Measurements from ENCODE around the gene SLC16A5. TPM values are rescaled to one million over a fixed set of nuclear protein-coding genes. Genes with fewer than 3 reads are reported as not detected.
"Not testable (repeated sequence)": the region's sequence is repeated elsewhere in the genome, so short reads cannot be mapped to it uniquely, and the experiment has no call there.

SLC16A5 gene, protein sequence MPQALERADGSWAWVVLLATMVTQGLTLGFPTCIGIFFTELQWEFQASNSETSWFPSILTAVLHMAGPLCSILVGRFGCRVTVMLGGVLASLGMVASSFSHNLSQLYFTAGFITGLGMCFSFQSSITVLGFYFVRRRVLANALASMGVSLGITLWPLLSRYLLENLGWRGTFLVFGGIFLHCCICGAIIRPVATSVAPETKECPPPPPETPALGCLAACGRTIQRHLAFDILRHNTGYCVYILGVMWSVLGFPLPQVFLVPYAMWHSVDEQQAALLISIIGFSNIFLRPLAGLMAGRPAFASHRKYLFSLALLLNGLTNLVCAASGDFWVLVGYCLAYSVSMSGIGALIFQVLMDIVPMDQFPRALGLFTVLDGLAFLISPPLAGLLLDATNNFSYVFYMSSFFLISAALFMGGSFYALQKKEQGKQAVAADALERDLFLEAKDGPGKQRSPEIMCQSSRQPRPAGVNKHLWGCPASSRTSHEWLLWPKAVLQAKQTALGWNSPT
- 10 to 100 TPM; 59.1 to 93.3 (median 61.4) TPM for total RNA-seq

GRCh38 chr17:75087558-75088453 lies at the start of gene SLC16A5:
Gene SLC16A5 (plus strand): TSS chr17:75087954. CDS start chr17:75093637, 5,683 bp downstream.
- Histone ChIP-seq H3K27me3 (no peaks in the 10 kb centered on the region), H3K9me3 (no peaks in the 10 kb centered on the region), H3K36me3 (no peaks in the 10 kb centered on the region), H3K4me3 (peak within 1 kb of the TSS; percentile 75), H3K4me1 (peaks cover 58% of the 10 kb centered on the region), H3K27ac (peak within 1 kb of the TSS; percentile 87)
- WGBS, result under 1% methylated on average over 27 of the region's 69 CpGs
- peak; percentile 92 for DNase-seq (ENCODE audit: low spot score in 2 of 2)
- TF ChIP-seq POLR2A (IDR thresholded peaks at IDR 0.05) (peak in 1 of 2 donors; percentile 40), EP300 (IDR thresholded peaks at IDR 0.05) (no peak), POLR2AphosphoS5 (IDR thresholded peaks at IDR 0.05) (peak in 1 of 3 donors; percentile 3)
- TF ChIP-seq, protein P1, sequence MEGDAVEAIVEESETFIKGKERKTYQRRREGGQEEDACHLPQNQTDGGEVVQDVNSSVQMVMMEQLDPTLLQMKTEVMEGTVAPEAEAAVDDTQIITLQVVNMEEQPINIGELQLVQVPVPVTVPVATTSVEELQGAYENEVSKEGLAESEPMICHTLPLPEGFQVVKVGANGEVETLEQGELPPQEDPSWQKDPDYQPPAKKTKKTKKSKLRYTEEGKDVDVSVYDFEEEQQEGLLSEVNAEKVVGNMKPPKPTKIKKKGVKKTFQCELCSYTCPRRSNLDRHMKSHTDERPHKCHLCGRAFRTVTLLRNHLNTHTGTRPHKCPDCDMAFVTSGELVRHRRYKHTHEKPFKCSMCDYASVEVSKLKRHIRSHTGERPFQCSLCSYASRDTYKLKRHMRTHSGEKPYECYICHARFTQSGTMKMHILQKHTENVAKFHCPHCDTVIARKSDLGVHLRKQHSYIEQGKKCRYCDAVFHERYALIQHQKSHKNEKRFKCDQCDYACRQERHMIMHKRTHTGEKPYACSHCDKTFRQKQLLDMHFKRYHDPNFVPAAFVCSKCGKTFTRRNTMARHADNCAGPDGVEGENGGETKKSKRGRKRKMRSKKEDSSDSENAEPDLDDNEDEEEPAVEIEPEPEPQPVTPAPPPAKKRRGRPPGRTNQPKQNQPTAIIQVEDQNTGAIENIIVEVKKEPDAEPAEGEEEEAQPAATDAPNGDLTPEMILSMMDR (IDR thresholded peaks at IDR 0.05), result no peak

DNA sequence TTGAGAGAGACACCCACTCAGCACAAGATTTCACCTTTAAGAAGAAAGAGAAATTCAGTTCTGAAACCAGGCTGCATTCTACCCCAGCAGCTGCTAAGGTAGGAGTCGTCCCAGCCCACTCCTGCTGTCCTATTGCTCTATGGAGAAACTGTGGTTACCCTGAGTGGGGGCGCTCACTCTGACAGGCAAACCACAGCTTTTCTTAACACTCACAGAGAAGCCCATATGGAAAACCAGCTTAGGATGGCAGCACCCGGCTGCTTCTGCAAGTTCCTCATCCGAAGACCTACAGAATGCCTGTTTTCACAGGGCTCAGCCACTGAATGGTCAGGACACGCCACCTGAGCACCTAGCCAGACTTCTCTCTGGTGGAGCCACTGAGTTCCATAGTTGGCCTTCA lies 48.5 kb upstream of the SLC16A5 start:
- H3K36me3 ChIP-seq, result peaks cover 46% of the 10 kb centered on the region
- no peak for DNase-seq (ENCODE audit: low spot score in 2 of 2)

GRCh38 chr17:75041656-75042280 lies 46.0 kb upstream of the SLC16A5 start:
- H3K27ac ChIP-seq, result no peak overlapping the region
- H3K9me3 ChIP-seq, result no peaks in the 10 kb centered on the region
- WGBS, result 87% methylated on average over 11 of the region's 12 CpGs
- no peak overlapping the region for H3K4me3 ChIP-seq
- TF ChIP-seq, protein P1 (IDR thresholded peaks at IDR 0.05), result no peak
- TF ChIP-seq POLR2A (IDR thresholded peaks at IDR 0.05) (no peak), EP300 (IDR thresholded peaks at IDR 0.05) (no peak), POLR2AphosphoS5 (IDR thresholded peaks at IDR 0.05) (no peak)
- peaks cover 14% of the 10 kb centered on the region for H3K4me1 ChIP-seq
- no peaks in the 10 kb centered on the region for H3K27me3 ChIP-seq
- no peak for DNase-seq (ENCODE audit: low spot score in 2 of 2)
- peaks cover 46% of the 10 kb centered on the region for H3K36me3 ChIP-seq

More for the DNA sequence above, 48.5 kb upstream of the SLC16A5 start:
- H3K4me3 ChIP-seq, result no peak overlapping the region
- H3K27me3 ChIP-seq, result no peaks in the 10 kb centered on the region
- no peak overlapping the region for H3K27ac ChIP-seq
- H3K4me1 ChIP-seq, result peaks cover 22% of the 10 kb centered on the region
- no peaks in the 10 kb centered on the region for H3K9me3 ChIP-seq
- TF ChIP-seq POLR2AphosphoS5 (IDR thresholded peaks at IDR 0.05) (no peak), POLR2A (IDR thresholded peaks at IDR 0.05) (no peak), EP300 (IDR thresholded peaks at IDR 0.05) (no peak)
- TF ChIP-seq, protein P1 (IDR thresholded peaks at IDR 0.05), result no peak
- 85% methylated on average over 5 of the region's 5 CpGs for WGBS

DNA sequence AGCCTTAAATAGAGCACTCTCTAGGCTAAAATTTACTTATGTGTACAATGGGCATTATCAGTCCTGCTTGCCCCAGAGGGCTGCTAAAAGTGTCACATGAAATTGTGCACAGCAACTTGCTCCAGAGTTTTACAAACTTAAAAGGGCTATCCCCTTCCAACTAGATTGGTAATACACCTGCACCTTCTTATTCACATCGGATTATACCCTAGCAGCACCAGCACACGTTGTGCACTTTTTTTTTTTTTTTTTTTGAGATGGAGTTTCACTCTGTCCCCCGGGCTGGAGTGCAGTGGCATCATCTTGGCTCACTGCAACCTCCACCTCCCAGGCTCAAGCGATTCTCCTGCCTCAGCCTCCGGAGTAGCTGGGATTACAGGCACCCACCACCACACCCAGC lies 44.0 kb upstream of the SLC16A5 start:
- 70% methylated on average over 5 of the region's 5 CpGs for WGBS
- H3K4me1 ChIP-seq, result peaks cover 26% of the 10 kb centered on the region
- not testable (repeated sequence) for H3K4me3 ChIP-seq; H3K9me3 ChIP-seq; DNase-seq (ENCODE audit: low spot score in 2 of 2); H3K27ac ChIP-seq; H3K27me3 ChIP-seq
- peaks cover 35% of the 10 kb centered on the region for H3K36me3 ChIP-seq

- no peak for DNase-seq (ENCODE audit: low spot score in 2 of 2)
- Histone ChIP-seq H3K4me1 (peaks cover 32% of the 10 kb centered on the region), H3K36me3 (peaks cover 26% of the 10 kb centered on the region), H3K4me3 (no peak overlapping the region), H3K9me3 (no peaks in the 10 kb centered on the region), H3K27ac (no peak overlapping the region), H3K27me3 (no peaks in the 10 kb centered on the region)
- WGBS, result 77% methylated on average over 7 of the region's 7 CpGs
- TF ChIP-seq POLR2AphosphoS5 (IDR thresholded peaks at IDR 0.05), result no peak
- TF ChIP-seq, protein P1 (IDR thresholded peaks at IDR 0.05), result no peak
- TF ChIP-seq EP300 (IDR thresholded peaks at IDR 0.05), result no peak
- no peak for TF ChIP-seq POLR2A (IDR thresholded peaks at IDR 0.05)
These were observed 43.0 kb upstream of the SLC16A5 start for GRCh38 chr17:75044716-75045115.

DNA sequence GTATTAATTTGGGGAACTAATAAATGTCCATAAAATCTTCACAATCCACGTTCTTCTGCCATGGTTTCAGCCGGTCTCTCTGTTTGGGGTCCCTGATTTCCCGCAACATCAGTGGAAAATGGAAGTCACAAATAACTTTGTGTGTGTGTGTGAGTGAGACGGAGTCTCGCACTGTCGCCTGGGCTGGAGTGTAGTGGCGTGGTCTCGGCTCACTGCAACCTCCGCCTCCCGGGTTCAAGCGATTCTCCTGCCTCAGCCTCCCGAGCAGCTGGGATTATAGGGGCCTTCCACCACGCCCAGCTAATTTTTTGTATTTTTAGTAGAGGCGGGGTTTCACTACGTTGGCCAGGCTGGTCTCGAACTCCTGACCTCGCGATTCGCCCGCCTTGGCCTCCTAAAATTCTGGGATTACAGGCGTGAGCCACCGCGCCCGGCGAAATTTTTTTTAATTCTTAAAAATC lies 41.8 kb upstream of the SLC16A5 start:
- DNase-seq (ENCODE audit: low spot score in 2 of 2); H3K27me3 ChIP-seq; H3K9me3 ChIP-seq: not testable (repeated sequence)
- Histone ChIP-seq H3K36me3 (peaks cover 22% of the 10 kb centered on the region), H3K4me1 (peaks cover 32% of the 10 kb centered on the region), H3K27ac (peak overlapping the region; percentile 97), H3K4me3 (peak overlapping the region; percentile 90)
- 16% methylated on average over 22 of the region's 25 CpGs for WGBS
